Mammary epithelial cell (primary cell): Measurements from ENCODE around the gene INKA2.

Experiments used
- EZH2 ChIP-seq: IDR thresholded peaks from 2 replicates; pipeline ENCODE4 v1.6.1; 2012; ENCODE audit warnings: low read length, inconsistent platforms, borderline replicate concordance
- TF ChIP-seq, protein P1 (sequence below), 2 donors: IDR thresholded peaks in 1 of 2; conservative IDR thresholded peaks in 1 of 2; 2 replicates each; pipeline ENCODE4 v1.5.1; 2011 to 2012; ENCODE audit warnings: inconsistent platforms in 2 of 2, low read length in 2 of 2, mild to moderate bottlenecking in 2 of 2, control low read depth in 1 of 2, low read depth in 1 of 2; ENCODE audit not compliant: insufficient read depth in 1 of 2; ENCODE audit errors: extremely low read depth in 1 of 2

DNA sequence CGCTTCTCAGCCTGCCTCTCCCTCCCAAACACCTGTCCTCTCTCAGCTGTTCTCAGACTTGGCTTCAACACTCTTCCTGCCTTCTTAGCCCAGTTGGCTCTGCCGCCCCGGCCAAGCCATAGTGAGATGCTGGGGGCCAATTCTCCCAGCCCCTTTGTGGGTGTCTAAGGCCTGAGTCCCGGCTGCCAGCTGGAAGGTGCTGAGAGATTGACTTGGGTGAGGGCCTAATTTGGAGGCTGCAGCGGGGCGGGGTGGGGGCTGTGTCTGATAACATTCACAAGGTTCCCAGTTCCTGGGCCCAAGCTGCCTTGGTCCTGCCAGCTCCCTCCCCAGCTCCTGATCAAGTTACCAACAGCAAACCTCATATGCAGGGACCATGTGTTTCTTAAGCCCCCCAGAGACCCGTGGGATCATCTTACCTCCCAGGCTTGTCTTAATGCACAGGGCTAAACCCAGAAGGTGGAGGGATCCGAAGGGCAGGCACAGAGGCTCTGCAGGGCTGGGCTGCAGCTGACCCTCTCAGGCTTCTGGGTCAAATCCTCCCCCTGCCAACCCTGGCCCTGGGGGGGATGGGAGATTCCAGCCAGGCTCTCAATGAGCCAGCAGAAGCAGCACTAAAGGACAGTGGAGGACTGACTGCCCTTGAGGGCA lies 9.8 kb downstream of the INKA2 start:
- TF ChIP-seq EZH2 = no peak
- TF ChIP-seq, protein P1, sequence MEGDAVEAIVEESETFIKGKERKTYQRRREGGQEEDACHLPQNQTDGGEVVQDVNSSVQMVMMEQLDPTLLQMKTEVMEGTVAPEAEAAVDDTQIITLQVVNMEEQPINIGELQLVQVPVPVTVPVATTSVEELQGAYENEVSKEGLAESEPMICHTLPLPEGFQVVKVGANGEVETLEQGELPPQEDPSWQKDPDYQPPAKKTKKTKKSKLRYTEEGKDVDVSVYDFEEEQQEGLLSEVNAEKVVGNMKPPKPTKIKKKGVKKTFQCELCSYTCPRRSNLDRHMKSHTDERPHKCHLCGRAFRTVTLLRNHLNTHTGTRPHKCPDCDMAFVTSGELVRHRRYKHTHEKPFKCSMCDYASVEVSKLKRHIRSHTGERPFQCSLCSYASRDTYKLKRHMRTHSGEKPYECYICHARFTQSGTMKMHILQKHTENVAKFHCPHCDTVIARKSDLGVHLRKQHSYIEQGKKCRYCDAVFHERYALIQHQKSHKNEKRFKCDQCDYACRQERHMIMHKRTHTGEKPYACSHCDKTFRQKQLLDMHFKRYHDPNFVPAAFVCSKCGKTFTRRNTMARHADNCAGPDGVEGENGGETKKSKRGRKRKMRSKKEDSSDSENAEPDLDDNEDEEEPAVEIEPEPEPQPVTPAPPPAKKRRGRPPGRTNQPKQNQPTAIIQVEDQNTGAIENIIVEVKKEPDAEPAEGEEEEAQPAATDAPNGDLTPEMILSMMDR (conservative IDR thresholded peaks at IDR 0.05 in 1 of 2, IDR thresholded peaks at IDR 0.05 in 1 of 2; ENCODE audit: extremely low read depth in 1 of 2, insufficient read depth in 1 of 2, low read depth in 1 of 2, low read length in 2 of 2) = no peak
